IMR-90 (cell line): ENCODE measurements around the gene TMEM212. TPM values are rescaled to one million over a fixed set of nuclear protein-coding genes. Genes with fewer than 3 reads are reported as not detected.

Experiments used
- ATAC-seq: fragments of 200-7000 bp; cut with Tn5 transposase; 2 replicates; pipeline ENCODE4 v1.9.1; 2020; ENCODE audit warnings: low read depth, mild to moderate bottlenecking, moderate library complexity
- BruUV-seq: library from RNA; stranded (reverse); fragments of 400-500 nt; replicated peaks from 2 replicates; lab custom pipeline; 2021; lab: Mats Ljungman, UMichigan
- CTCF ChIA-PET: fragments of 300-600 bp; formaldehyde crosslinking; extraction: SDS; loops from one replicate; lab custom pipeline; 2021; ENCODE audit warnings: antibody characterized with exemption; lab: Yijun Ruan, JAX
- POLR2A ChIA-PET: fragments of 300-600 bp; sonication (Branson Sonifier 250); formaldehyde crosslinking; loops from one replicate; lab custom pipeline; 2022; ENCODE audit warnings: antibody characterized with exemption; ENCODE audit not compliant: unreplicated experiment; lab: Charles Lee
- DNase-seq: peaks from one replicate; pipeline ENCODE4 v3.0.0; 2013
- H2AFZ ChIP-seq: replicated peaks from 2 replicates; pipeline ENCODE3; 2013; ENCODE audit warnings: low read length, mild to moderate bottlenecking; ENCODE audit not compliant: poor library complexity
- H2AK5ac ChIP-seq: 2 replicates; pipeline ENCODE4 v1.6.1; 2013; ENCODE audit warnings: low read depth, low read length, inconsistent platforms
- H2AK9ac ChIP-seq: replicated peaks from 2 replicates; pipeline ENCODE3; 2013; ENCODE audit warnings: mild to moderate bottlenecking, low read depth, low read length, moderate library complexity; ENCODE audit not compliant: poor library complexity
- H2BK120ac ChIP-seq: 2 replicates; pipeline ENCODE4 v1.6.1; 2013; ENCODE audit warnings: low read depth, low read length, inconsistent platforms
- H2BK15ac ChIP-seq: 3 replicates; pipeline ENCODE4 v1.6.1; 2013; ENCODE audit warnings: low read depth, low read length, inconsistent platforms
- H2BK20ac ChIP-seq: 2 replicates; pipeline ENCODE4 v1.6.1; 2013; ENCODE audit warnings: low read depth, mild to moderate bottlenecking, inconsistent platforms, low read length, moderate library complexity
- H2BK5ac ChIP-seq: 2 replicates; pipeline ENCODE4 v1.6.1; 2013; ENCODE audit warnings: mild to moderate bottlenecking, low read depth, low read length, inconsistent platforms; ENCODE audit not compliant: poor library complexity, severe bottlenecking
- H3K14ac ChIP-seq: replicated peaks from 2 replicates; pipeline ENCODE4 v1.6.1; 2013; ENCODE audit warnings: low read depth, low read length, inconsistent platforms
- H3K18ac ChIP-seq: 2 replicates; pipeline ENCODE4 v1.6.1; 2013; ENCODE audit warnings: low read depth, low read length, control low read depth
- H3K23ac ChIP-seq: 2 replicates; pipeline ENCODE4 v1.6.1; 2013; ENCODE audit warnings: low read depth, low read length, inconsistent platforms
- H3K27ac ChIP-seq: 2 replicates; pipeline ENCODE4 v1.5.1; 2013; ENCODE audit warnings: mild to moderate bottlenecking, control low read depth, low read length; ENCODE audit not compliant: insufficient read depth
- H3K27me3 ChIP-seq: 2 replicates; pipeline ENCODE4 v1.6.1; 2013; ENCODE audit warnings: low read length; ENCODE audit not compliant: control insufficient read depth, insufficient read depth
- H3K36me3 ChIP-seq: 2 replicates; pipeline ENCODE4 v1.6.1; 2013; ENCODE audit warnings: low read length, mixed read lengths; ENCODE audit not compliant: control insufficient read depth, insufficient read depth
- H3K4ac ChIP-seq: 2 replicates; pipeline ENCODE4 v1.6.1; 2013; ENCODE audit warnings: low read depth, low read length, inconsistent platforms
- H3K4me1 ChIP-seq: 2 replicates; pipeline ENCODE4 v1.6.1; 2013; ENCODE audit warnings: low read length, mixed read lengths; ENCODE audit not compliant: control insufficient read depth, insufficient read depth
- H3K4me2 ChIP-seq: 2 replicates; pipeline ENCODE4 v1.6.1; 2013; ENCODE audit warnings: low read depth, mild to moderate bottlenecking, control low read depth, low read length, moderate library complexity
- H3K4me3 ChIP-seq: 2 replicates; pipeline ENCODE4 v1.5.1; 2013; ENCODE audit warnings: low read depth, mild to moderate bottlenecking, control low read depth, low read length, moderate library complexity; ENCODE audit not compliant: insufficient read depth
- H3K56ac ChIP-seq: 2 replicates; pipeline ENCODE4 v1.6.1; 2013; ENCODE audit warnings: low read length, inconsistent platforms; ENCODE audit not compliant: insufficient read depth; ENCODE audit errors: extremely low read depth
- H3K79me1 ChIP-seq, 2 experiments: 2 replicates each; pipeline ENCODE4 v1.6.1; 2013; ENCODE audit warnings: low read length in 2 of 2, inconsistent platforms in 1 of 2, low read depth in 1 of 2
- H3K9ac ChIP-seq: 2 replicates; pipeline ENCODE4 v1.6.1; 2013; ENCODE audit warnings: low read depth, low read length, control low read depth
- H3K9me1 ChIP-seq: 2 replicates; pipeline ENCODE4 v1.6.1; 2013; ENCODE audit warnings: low read length, inconsistent platforms; ENCODE audit not compliant: insufficient read depth
- H3K9me3 ChIP-seq: 2 replicates; pipeline ENCODE4 v1.6.1; 2013; ENCODE audit warnings: low read length; ENCODE audit not compliant: control insufficient read depth, insufficient read depth
- H4K20me1 ChIP-seq: 2 replicates; pipeline ENCODE4 v1.6.1; 2013; ENCODE audit warnings: low read length, inconsistent platforms; ENCODE audit not compliant: insufficient read depth
- H4K5ac ChIP-seq: 2 replicates; pipeline ENCODE4 v1.6.1; 2013; ENCODE audit warnings: mild to moderate bottlenecking, low read depth, low read length, control low read depth
- H4K8ac ChIP-seq, 2 experiments: 2 replicates each; pipeline ENCODE4 v1.6.1; 2013; ENCODE audit warnings: low read depth in 2 of 2, low read length in 2 of 2, control low read depth in 1 of 2, inconsistent platforms in 1 of 2
- H4K91ac ChIP-seq: 2 replicates; pipeline ENCODE4 v1.6.1; 2013; ENCODE audit warnings: low read depth, low read length, inconsistent platforms; ENCODE audit not compliant: insufficient read depth
- CEBPB ChIP-seq: IDR thresholded peaks from 2 replicates; pipeline ENCODE4 v1.6.1; 2012; ENCODE audit warnings: low read depth, low read length, improper control_type of control experiment
- CHD1 ChIP-seq: IDR thresholded peaks from 2 replicates; pipeline ENCODE4 v1.6.1; 2012; ENCODE audit warnings: low read depth, low read length, improper control_type of control experiment
- ELK1 ChIP-seq: fragments of 150-350 bp; IDR thresholded peaks from 2 replicates; pipeline ENCODE4 v1.6.1; 2016; ENCODE audit warnings: low read depth, mild to moderate bottlenecking, low read length, moderate library complexity, borderline replicate concordance
- FOS ChIP-seq: fragments of 150-350 bp; IDR thresholded peaks from 2 replicates; pipeline ENCODE4 v1.6.1; 2016; ENCODE audit warnings: low read depth, low read length
- MAZ ChIP-seq: IDR thresholded peaks from 2 replicates; pipeline ENCODE4 v1.6.1; 2012; ENCODE audit warnings: low read depth, mild to moderate bottlenecking, low read length, improper control_type of control experiment, moderate library complexity, borderline replicate concordance
- NFE2L2 ChIP-seq: fragments of 150-350 bp; IDR thresholded peaks from 2 replicates; pipeline ENCODE4 v1.6.1; 2016; ENCODE audit warnings: low read depth, mild to moderate bottlenecking, low read length
- POLR2A ChIP-seq: IDR thresholded peaks from 2 replicates; pipeline ENCODE4 v1.6.1; 2012; ENCODE audit warnings: mild to moderate bottlenecking, low read depth, low read length
- RAD21 ChIP-seq: IDR thresholded peaks from 2 replicates; pipeline ENCODE4 v1.6.1; 2012; ENCODE audit warnings: low read length, improper control_type of control experiment
- RCOR1 ChIP-seq: IDR thresholded peaks from 2 replicates; pipeline ENCODE4 v1.6.1; 2012; ENCODE audit warnings: mild to moderate bottlenecking, low read length, improper control_type of control experiment; ENCODE audit not compliant: insufficient replicate concordance
- SMC3 ChIP-seq: fragments of 150-350 bp; IDR thresholded peaks from 2 replicates; pipeline ENCODE4 v1.6.1; 2016; ENCODE audit warnings: low read depth, mild to moderate bottlenecking, antibody characterized with exemption, low read length, moderate library complexity
- USF2 ChIP-seq: fragments of 150-350 bp; IDR thresholded peaks from 2 replicates; pipeline ENCODE4 v1.6.1; 2017; ENCODE audit warnings: mild to moderate bottlenecking, antibody characterized with exemption, low read length, low read depth
- WGBS, 2 experiments: methylation state at CpG; one replicate each; pipeline versions ENCODE4 v1.1.5 to v1.1.7; 2013; ENCODE audit warnings: missing lambda C conversion rate in 2 of 2; ENCODE audit not compliant: insufficient read length in 1 of 2; ENCODE audit errors: extremely low coverage in 2 of 2; 5-methylcytosine and 5-hydroxymethylcytosine counted together
- dilution Hi-C: fragments of 300-500 bp; cut with HindIII; formaldehyde crosslinking; loops from one replicate; pipeline ENCODE4 v1.14.3; 2018; ENCODE audit warnings: low sequenced_read_pairs; ENCODE audit not compliant: unreplicated experiment
- in situ Hi-C: fragments of 300-500 bp; cut with MboI; formaldehyde crosslinking; loops from 3 replicates; pipeline ENCODE4 v1.14.3; 2019; ENCODE audit warnings: low sequenced_read_pairs, inconsistent platforms, mixed read lengths
- intact Hi-C: fragments of 100-400 bp; cut with micrococcal nuclease; formaldehyde crosslinking; loops from 2 replicates; pipeline ENCODE4 v1.10.0; 2022
- polyA plus RNA-seq, 3 experiments: library from polyadenylated mRNA; depleted of rRNA; stranded (reverse); fragments of >200 nt; gene quantifications; 2 replicates each; pipeline ENCODE4 v1.2.3, GENCODE V29; 2012; ENCODE audit warnings: low replicate concordance in 1 of 3
- total RNA-seq: library from RNA; depleted of rRNA; stranded (reverse); fragments of >200 nt; gene quantifications from 2 replicates; pipeline ENCODE4 v1.2.3, GENCODE V29; 2012
- TF ChIP-seq, protein P1 (sequence below): conservative IDR thresholded peaks from 2 replicates; pipeline ENCODE4 v1.5.1; 2012; ENCODE audit warnings: mild to moderate bottlenecking, low read depth, low read length, improper control_type of control experiment

The TMEM212 gene
- total and polyA plus RNA-seq, 2 of the 4 experiments (the other 2 are of a cell fraction): not detected

- 100% methylated on average over 1 of the region's 4 CpGs; no CpG with 5 or more reads in 1 of the 2 experiments for WGBS, 2 experiments
- ChIA-PET CTCF (interaction anchor here (1.3 kb wide), 1 partner anchor 10 kb away, joined by 3 read pairs; no protein-coding TSS in a partner anchor), POLR2A (interaction anchor here (0.6 kb wide), 1 partner anchor 239 kb away, joined by 3 read pairs; no protein-coding TSS in a partner anchor)
- Histone ChIP-seq H3K4me1 (peaks cover 28% of the 10 kb centered on the region), H3K27me3 (no peaks in the 10 kb centered on the region), H3K18ac (peak overlapping the region; percentile 89), H3K79me1 (peaks cover 24 to 49% of the 10 kb centered on the region in 2 experiments), H4K8ac (no peak overlapping the region; a peak in 1 of 4 replicates), H3K27ac (peak overlapping the region; percentile 55), H2BK20ac (peak overlapping the region; percentile 55), H3K9me1 (peaks cover 9% of the 10 kb centered on the region), H2AK9ac (no peak overlapping the region), H4K20me1 (no peaks in the 10 kb centered on the region; the same call in 1 of the 2 replicates), H3K56ac (no peak overlapping the region), H3K23ac (no peak overlapping the region), H3K4me2 (peak overlapping the region; percentile 72; the same call in 1 of the 2 replicates), H2AK5ac (0 out of 2 replicates have a peak overlapping the region, but pooled peaks have one; percentile 25), H2BK15ac (peak overlapping the region; percentile 0; the same call in 1 of the 3 replicates), H3K4me3 (no peak overlapping the region), H4K91ac (peak overlapping the region; percentile 43; the same call in 1 of the 2 replicates), H3K4ac (peak overlapping the region; percentile 61; the same call in 1 of the 2 replicates), H3K14ac (peak overlapping the region; percentile 64; the same call in 1 of the 2 replicates), H3K9ac (no peak overlapping the region), H2BK5ac (peak overlapping the region; percentile 38), H3K9me3 (no peaks in the 10 kb centered on the region), H4K5ac (peak overlapping the region; percentile 71), H3K36me3 (no peaks in the 10 kb centered on the region; the same call in 1 of the 2 replicates), H2AFZ (no peak overlapping the region), H2BK120ac (peak overlapping the region; percentile 16; the same call in 1 of the 2 replicates)
- in situ Hi-C loops (no loop called here), intact Hi-C loops (no loop called here), dilution Hi-C loops (no loop called here)
- BruUV-seq: no TSS peak
- DNase-seq (peak; percentile 93), ATAC-seq (no peak)
- no peak for TF ChIP-seq MAZ
- no peak for TF ChIP-seq RAD21
- no peak for TF ChIP-seq RCOR1
- TF ChIP-seq CEBPB: peak; percentile 30; the same call in 1 of the 2 replicates
- TF ChIP-seq FOS: 0 out of 2 replicates have a peak, but pooled peaks have one; percentile 20
- TF ChIP-seq ELK1: no peak
- TF ChIP-seq POLR2A: no peak
- TF ChIP-seq, protein P1, sequence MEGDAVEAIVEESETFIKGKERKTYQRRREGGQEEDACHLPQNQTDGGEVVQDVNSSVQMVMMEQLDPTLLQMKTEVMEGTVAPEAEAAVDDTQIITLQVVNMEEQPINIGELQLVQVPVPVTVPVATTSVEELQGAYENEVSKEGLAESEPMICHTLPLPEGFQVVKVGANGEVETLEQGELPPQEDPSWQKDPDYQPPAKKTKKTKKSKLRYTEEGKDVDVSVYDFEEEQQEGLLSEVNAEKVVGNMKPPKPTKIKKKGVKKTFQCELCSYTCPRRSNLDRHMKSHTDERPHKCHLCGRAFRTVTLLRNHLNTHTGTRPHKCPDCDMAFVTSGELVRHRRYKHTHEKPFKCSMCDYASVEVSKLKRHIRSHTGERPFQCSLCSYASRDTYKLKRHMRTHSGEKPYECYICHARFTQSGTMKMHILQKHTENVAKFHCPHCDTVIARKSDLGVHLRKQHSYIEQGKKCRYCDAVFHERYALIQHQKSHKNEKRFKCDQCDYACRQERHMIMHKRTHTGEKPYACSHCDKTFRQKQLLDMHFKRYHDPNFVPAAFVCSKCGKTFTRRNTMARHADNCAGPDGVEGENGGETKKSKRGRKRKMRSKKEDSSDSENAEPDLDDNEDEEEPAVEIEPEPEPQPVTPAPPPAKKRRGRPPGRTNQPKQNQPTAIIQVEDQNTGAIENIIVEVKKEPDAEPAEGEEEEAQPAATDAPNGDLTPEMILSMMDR: no peak
- TF ChIP-seq SMC3: no peak
- no peak for TF ChIP-seq CHD1
- no peak for TF ChIP-seq USF2
- no peak for TF ChIP-seq NFE2L2
Observed at GRCh38 chr3:171801738-171802589, 41.2 kb upstream of the TMEM212 start.
